ENCODE data around the gene STRADB. TPM values are rescaled to one million over a fixed set of nuclear protein-coding genes. Genes with fewer than 3 reads are reported as not detected.

Gene STRADB
- total and polyA plus RNA-seq, 4 donors = 35.9 to 199 (median 67.3) TPM

GRCh38 chr2:201402651-201403562 is 48.6 kb upstream of the STRADB start:
- Histone ChIP-seq H3K27me3 (ENCODE audit: control insufficient read depth in 4 of 4, insufficient read depth in 4 of 4, low read length in 3 of 4) (no peaks in the 10 kb centered on the region), H3K4me3 (ENCODE audit: low read depth in 1 of 3, low read length in 3 of 3) (no peak overlapping the region), H3K27ac (ENCODE audit: low read depth in 1 of 2, low read length in 2 of 2) (no peak overlapping the region), H3K36me3 (ENCODE audit: control insufficient read depth in 4 of 4, insufficient read depth in 3 of 4, low read depth in 1 of 4, low read length in 3 of 4) (peaks cover 1 to 5% (median 2%) of the 10 kb centered on the region in 4 donors), H3K9me3 (ENCODE audit: control insufficient read depth in 4 of 4, low read length in 3 of 4) (no peaks in the 10 kb centered on the region), H3K4me1 (ENCODE audit: control insufficient read depth in 4 of 4, insufficient read depth in 4 of 4, low read length in 3 of 4) (peaks cover 5 to 10% (median 7%) of the 10 kb centered on the region in 4 donors), H3K9ac (ENCODE audit: low read depth in 1 of 2, low read length in 2 of 2) (no peak overlapping the region)
- 85% methylated on average over 6 of the region's 6 CpGs for WGBS
- no peak for DNase-seq (ENCODE audit: low spot score)
- TF ChIP-seq TAF1 (conservative IDR thresholded peaks at IDR 0.05) (no peak), FOXA2 (IDR thresholded peaks at IDR 0.05) (no peak)

GRCh38 chr2:201403880-201404279 is 47.7 kb upstream of the STRADB start:
- H3K4me3 ChIP-seq (ENCODE audit: low read depth in 1 of 3, low read length in 3 of 3) = no peak overlapping the region
- 87% methylated on average over 3 of the region's 3 CpGs for WGBS
- no peak for TF ChIP-seq TAF1 (conservative IDR thresholded peaks at IDR 0.05)
- TF ChIP-seq RAD21 (IDR thresholded peaks at IDR 0.05) = no peak
- no peak for TF ChIP-seq ZBTB33 (IDR thresholded peaks at IDR 0.05)
- TF ChIP-seq FOXA2 (IDR thresholded peaks at IDR 0.05) = no peak
- no peak for TF ChIP-seq NR2F2 (IDR thresholded peaks at IDR 0.05)
- no peak for TF ChIP-seq CTCF (IDR thresholded peaks at IDR 0.05; ENCODE audit: low read depth, low read length, missing input control)
- H3K9ac ChIP-seq (ENCODE audit: low read depth in 1 of 2, low read length in 2 of 2) = no peak overlapping the region
- H3K4me1 ChIP-seq (ENCODE audit: control insufficient read depth in 4 of 4, insufficient read depth in 4 of 4, low read length in 3 of 4) = peaks cover 5 to 10% (median 7%) of the 10 kb centered on the region in 4 donors
- DNase-seq (ENCODE audit: low spot score) = no peak
- H3K27ac ChIP-seq (ENCODE audit: low read depth in 1 of 2, low read length in 2 of 2) = no peak overlapping the region
- H3K9me3 ChIP-seq (ENCODE audit: control insufficient read depth in 4 of 4, low read length in 3 of 4) = no peaks in the 10 kb centered on the region
- no peaks in the 10 kb centered on the region for H3K27me3 ChIP-seq (ENCODE audit: control insufficient read depth in 4 of 4, insufficient read depth in 4 of 4, low read length in 3 of 4)
- peaks cover 0 to 2% (median under 1%) of the 10 kb centered on the region in 4 donors for H3K36me3 ChIP-seq (ENCODE audit: control insufficient read depth in 4 of 4, insufficient read depth in 3 of 4, low read depth in 1 of 4, low read length in 3 of 4)

- no peak for TF ChIP-seq ZBTB33 (IDR thresholded peaks at IDR 0.05)
- TF ChIP-seq NR2F2 (IDR thresholded peaks at IDR 0.05) = no peak
- no peak for TF ChIP-seq YY1 (IDR thresholded peaks at IDR 0.05)
- no peak for TF ChIP-seq FOXA1 (IDR thresholded peaks at IDR 0.05)
- TF ChIP-seq TAF1 (conservative IDR thresholded peaks at IDR 0.05) = no peak
- no peak for TF ChIP-seq SP1 (IDR thresholded peaks at IDR 0.05)
- no peak for TF ChIP-seq EGR1 (IDR thresholded peaks at IDR 0.05; ENCODE audit: low read depth in 2 of 2)
- TF ChIP-seq MAX (IDR thresholded peaks at IDR 0.05) = no peak
- TF ChIP-seq GABPA (IDR thresholded peaks at IDR 0.05 in 1 of 2, conservative IDR thresholded peaks at IDR 0.05 in 1 of 2) = no peak
- TF ChIP-seq FOXA2 (IDR thresholded peaks at IDR 0.05) = no peak
- no peaks in the 10 kb centered on the region for H3K27me3 ChIP-seq (ENCODE audit: control insufficient read depth in 4 of 4, insufficient read depth in 4 of 4, low read length in 3 of 4)
- H3K9ac ChIP-seq (ENCODE audit: low read depth in 1 of 2, low read length in 2 of 2) = no peak overlapping the region
- H3K36me3 ChIP-seq (ENCODE audit: control insufficient read depth in 4 of 4, insufficient read depth in 3 of 4, low read depth in 1 of 4, low read length in 3 of 4) = peaks cover 0 to 1% (median 0%) of the 10 kb centered on the region in 4 donors
- H3K4me3 ChIP-seq (ENCODE audit: low read depth in 1 of 3, low read length in 3 of 3) = no peak overlapping the region
- H3K9me3 ChIP-seq (ENCODE audit: control insufficient read depth in 4 of 4, low read length in 3 of 4) = no peaks in the 10 kb centered on the region
- H3K4me1 ChIP-seq (ENCODE audit: control insufficient read depth in 4 of 4, insufficient read depth in 4 of 4, low read length in 3 of 4) = peaks cover 5 to 15% (median 8%) of the 10 kb centered on the region in 4 donors
- H3K27ac ChIP-seq (ENCODE audit: low read depth in 1 of 2, low read length in 2 of 2) = peak overlapping the region in 1 of 2 donors; percentile 37
- DNase-seq (ENCODE audit: low spot score) = no peak
- WGBS = 87% methylated on average over 3 of the region's 3 CpGs
Measured at GRCh38 chr2:201404699-201405280, 46.8 kb upstream of the STRADB start.
